ENCODE results near the gene MAN2A2. TPM values are rescaled to one million over a fixed set of nuclear protein-coding genes. Genes with fewer than 3 reads are reported as not detected.

Gene MAN2A2
- total RNA-seq, 2 donors from 2014 or later, result 53.0 to 57.6 TPM

GRCh38 chr15:90930861-90931574, 27.9 kb downstream of the MAN2A2 start:
- no peak for DNase-seq (ENCODE audit: low spot score)
- intact Hi-C loops (cut with DNase I), result no loop called here

GRCh38 chr15:90931575-90931827, 28.4 kb downstream of the MAN2A2 start:
- no peak for DNase-seq (ENCODE audit: low spot score)
- intact Hi-C loops (cut with DNase I), result no loop called here

GRCh38 chr15:90931828-90932659, 28.9 kb downstream of the MAN2A2 start, which contains the start of gene HDDC3:
TSS of gene HDDC3 (minus strand) at chr15:90932549. CDS start at chr15:90932540, 9 bp downstream.
- DNase-seq (ENCODE audit: low spot score), result peak; percentile 98
- intact Hi-C loops (cut with DNase I), result no loop called here

- no peak for DNase-seq (ENCODE audit: low spot score)
- intact Hi-C loops (cut with DNase I), result no loop called here
These were observed 29.5 kb downstream of the MAN2A2 start for GRCh38 chr15:90932660-90932991.

- intact Hi-C loops (cut with DNase I), result no loop called here
These were observed 30.2 kb downstream of the MAN2A2 start for GRCh38 chr15:90933301-90933700.

GRCh38 chr15:90934256-90934948, 31.3 kb downstream of the MAN2A2 start:
- intact Hi-C loops (cut with DNase I), result no loop called here
- peak; percentile 94 for DNase-seq (ENCODE audit: low spot score)

More at GRCh38 chr15:90933301-90933700, 30.2 kb downstream of the MAN2A2 start:
- no peak for DNase-seq (ENCODE audit: low spot score)

- intact Hi-C loops (cut with DNase I), result no loop called here
- peak; percentile 98 for DNase-seq (ENCODE audit: low spot score)
These were observed 32.0 kb downstream of the MAN2A2 start, which contains the start of gene UNC45A for GRCh38 chr15:90934949-90935751. TSS of gene UNC45A (plus strand) at chr15:90935285. CDS start at chr15:90935325, 40 bp downstream.

- intact Hi-C loops (cut with DNase I), result no loop called here
- no peak for DNase-seq (ENCODE audit: low spot score)
These were observed 33.7 kb downstream of the MAN2A2 start for GRCh38 chr15:90936823-90937222.

GRCh38 chr15:90938261-90938660, 35.2 kb downstream of the MAN2A2 start:
- DNase-seq (ENCODE audit: low spot score), result no peak
- intact Hi-C loops (cut with DNase I), result no loop called here

GRCh38 chr15:90939756-90940155, 36.7 kb downstream of the MAN2A2 start:
- intact Hi-C loops (cut with DNase I), result loop anchor here in 1 of 2 donors (10.0 kb wide), 1 partner anchor 55 kb away; the partner anchor contains the start of gene FES
- DNase-seq (ENCODE audit: low spot score), result no peak

GRCh38 chr15:90941038-90941437, 37.9 kb downstream of the MAN2A2 start:
- no peak for DNase-seq (ENCODE audit: low spot score)
- intact Hi-C loops (cut with DNase I), result loop anchor here in 1 of 2 donors (10.0 kb wide), 1 partner anchor 56 kb away; the partner anchor contains the start of gene FES

- intact Hi-C loops (cut with DNase I), result loop anchor here in 1 of 2 donors (10.0 kb wide), 1 partner anchor 58 kb away; the partner anchor contains the start of gene FES
- DNase-seq (ENCODE audit: low spot score), result no peak
These were observed 39.4 kb downstream of the MAN2A2 start for GRCh38 chr15:90942354-90943120.

- DNase-seq (ENCODE audit: low spot score), result no peak
- intact Hi-C loops (cut with DNase I), result loop anchor here in 1 of 2 donors (10.0 kb wide), 1 partner anchor 60 kb away; the partner anchor contains the start of gene FES
These were observed 42.0 kb downstream of the MAN2A2 start for GRCh38 chr15:90945091-90945490.

- no peak for DNase-seq (ENCODE audit: low spot score)
- intact Hi-C loops (cut with DNase I), result loop anchor here in 1 of 2 donors (10.0 kb wide), 1 partner anchor 62 kb away; the partner anchor contains the start of gene FES
These were observed 43.4 kb downstream of the MAN2A2 start for GRCh38 chr15:90946538-90946937.

GRCh38 chr15:90946941-90947576, 44.0 kb downstream of the MAN2A2 start:
- intact Hi-C loops (cut with DNase I), result loop anchor here in 1 of 2 donors (10.0 kb wide), 1 partner anchor 62 kb away; the partner anchor contains the start of gene FES
- no peak for DNase-seq (ENCODE audit: low spot score)

GRCh38 chr15:90947577-90948357, 44.7 kb downstream of the MAN2A2 start:
- intact Hi-C loops (cut with DNase I), result loop anchor here in 1 of 2 donors (10.0 kb wide), 1 partner anchor 63 kb away; the partner anchor contains the start of gene FES
- DNase-seq (ENCODE audit: low spot score), result no peak

GRCh38 chr15:90948506-90948905, 45.4 kb downstream of the MAN2A2 start:
- intact Hi-C loops (cut with DNase I), result loop anchor here in 1 of 2 donors (10.0 kb wide), 1 partner anchor 64 kb away; the partner anchor contains the start of gene FES
- no peak for DNase-seq (ENCODE audit: low spot score)

Data from posterior vena cava (tissue), 2 donors.